SKM-1 (cell line): Measurements from ENCODE around the gene ZC3H18.
"Not testable (repeated sequence)": the region's sequence is repeated elsewhere in the genome, so short reads cannot be mapped to it uniquely, and the experiment has no call there.

ENCODE experiments used
- DNase-seq: peaks from one replicate; lab custom pipeline; 2025; ENCODE audit not compliant: unreplicated experiment; lab: John Stamatoyannopoulos, UW

The ZC3H18 gene

GRCh38 chr16:88601313-88602036 is 31.3 kb downstream of the ZC3H18 start:
- no peak for DNase-seq

GRCh38 chr16:88602091-88602490 is 31.9 kb downstream of the ZC3H18 start:
- no peak for DNase-seq

- DNase-seq: no peak
These were observed 35.3 kb downstream of the ZC3H18 start for GRCh38 chr16:88605186-88606147.

GRCh38 chr16:88606148-88606757 is 36.0 kb downstream of the ZC3H18 start:
- DNase-seq: no peak

GRCh38 chr16:88608076-88608475 is 37.9 kb downstream of the ZC3H18 start:
- DNase-seq: no peak

- DNase-seq: not testable (repeated sequence)
These were observed 39.2 kb downstream of the ZC3H18 start for GRCh38 chr16:88609426-88609825.

GRCh38 chr16:88610080-88610479 is 39.9 kb downstream of the ZC3H18 start:
- no peak for DNase-seq

- DNase-seq: no peak
These were observed 41.0 kb downstream of the ZC3H18 start for GRCh38 chr16:88610909-88611812.

GRCh38 chr16:88613293-88613692 is 43.1 kb downstream of the ZC3H18 start:
- no peak for DNase-seq

GRCh38 chr16:88613911-88614817 is 44.0 kb downstream of the ZC3H18 start:
- no peak for DNase-seq

- no peak for DNase-seq
These were observed 44.8 kb downstream of the ZC3H18 start for GRCh38 chr16:88614818-88615580.

- DNase-seq: no peak
These were observed 46.1 kb downstream of the ZC3H18 start for GRCh38 chr16:88616320-88616719.

- DNase-seq: no peak
These were observed 46.5 kb downstream of the ZC3H18 start for GRCh38 chr16:88616736-88617135.

- no peak for DNase-seq
These were observed 47.2 kb downstream of the ZC3H18 start for GRCh38 chr16:88617268-88618031.

- DNase-seq: no peak
These were observed 48.2 kb downstream of the ZC3H18 start for GRCh38 chr16:88618182-88618955.

- DNase-seq: no peak
These were observed 48.9 kb downstream of the ZC3H18 start for GRCh38 chr16:88618956-88619667.
